ENCODE measurements around the gene SEMA3C. TPM values are rescaled to one million over a fixed set of nuclear protein-coding genes. Genes with fewer than 3 reads are reported as not detected.

Gene SEMA3C
- total RNA-seq, 1 donor from 2014 or later: 93.6 TPM

GRCh38 chr7:80748363-80749042, 170.3 kb downstream of the SEMA3C start:
- DNase-seq (ENCODE audit: low spot score): no peak

GRCh38 chr7:80740778-80741545, 177.9 kb downstream of the SEMA3C start:
- no peak for DNase-seq (ENCODE audit: low spot score)

GRCh38 chr7:80736371-80737125, 182.3 kb downstream of the SEMA3C start:
- DNase-seq (ENCODE audit: low spot score): no peak

GRCh38 chr7:80735330-80735729, 183.5 kb downstream of the SEMA3C start:
- DNase-seq (ENCODE audit: low spot score): no peak

GRCh38 chr7:80734011-80734410, 184.8 kb downstream of the SEMA3C start:
- no peak for DNase-seq (ENCODE audit: low spot score)

- DNase-seq (ENCODE audit: low spot score): no peak
These were observed 185.4 kb downstream of the SEMA3C start for GRCh38 chr7:80733333-80733915.

- no peak for DNase-seq (ENCODE audit: low spot score)
These were observed 186.2 kb downstream of the SEMA3C start for GRCh38 chr7:80732630-80733029.

- no peak for DNase-seq (ENCODE audit: low spot score)
These were observed 187.6 kb downstream of the SEMA3C start for GRCh38 chr7:80731281-80731680.

- DNase-seq (ENCODE audit: low spot score): no peak
These were observed 189.1 kb downstream of the SEMA3C start for GRCh38 chr7:80729591-80730320.

GRCh38 chr7:80726666-80727065, 192.2 kb downstream of the SEMA3C start:
- no peak for DNase-seq (ENCODE audit: low spot score)

- no peak for DNase-seq (ENCODE audit: low spot score)
These were observed 193.7 kb downstream of the SEMA3C start for GRCh38 chr7:80725181-80725611.

- DNase-seq (ENCODE audit: low spot score): no peak
These were observed 194.5 kb downstream of the SEMA3C start for GRCh38 chr7:80724249-80724871.

GRCh38 chr7:80722616-80723195, 196.1 kb downstream of the SEMA3C start:
- no peak for DNase-seq (ENCODE audit: low spot score)

- DNase-seq (ENCODE audit: low spot score): no peak
These were observed 196.8 kb downstream of the SEMA3C start for GRCh38 chr7:80721883-80722615.

- DNase-seq (ENCODE audit: low spot score): no peak
These were observed 198.7 kb downstream of the SEMA3C start for GRCh38 chr7:80720146-80720545.

GRCh38 chr7:80719261-80719660, 199.6 kb downstream of the SEMA3C start:
- no peak for DNase-seq (ENCODE audit: low spot score)

- peak; percentile 72 for DNase-seq (ENCODE audit: low spot score)
These were observed 207.3 kb downstream of the SEMA3C start for GRCh38 chr7:80711531-80711930.

GRCh38 chr7:80708123-80708522, 210.7 kb downstream of the SEMA3C start:
- DNase-seq (ENCODE audit: low spot score): no peak

GRCh38 chr7:80707318-80707717, 211.5 kb downstream of the SEMA3C start:
- DNase-seq (ENCODE audit: low spot score): no peak

Data from mesenteric fat pad (tissue), 1 donor.